SK-N-SH treated with all-trans-retinoic acid at 6 μM for 48 hours (cell line): ENCODE data around the gene ZNF770.
A peak's percentile ranks its signal among the peaks of the same experiment; 100 is the strongest.

Experiments used
- ATAC-seq: fragments of 200-7000 bp; cut with Tn5 transposase; 3 replicates; pipeline ENCODE4 v1.9.1; 2020; ENCODE audit warnings: mild to moderate bottlenecking, moderate library complexity
- ARNTL ChIP-seq: fragments of 450-650 bp; formaldehyde crosslinking; IDR thresholded peaks from 2 replicates; pipeline ENCODE4 v1.5.0; 2020; ENCODE audit warnings: low read depth, mild to moderate bottlenecking, moderate library complexity, borderline replicate concordance
- CSDC2 ChIP-seq: fragments of 250-450 bp; sonication (Bioruptor Pico); IDR thresholded peaks from 2 replicates; pipeline ENCODE4 v1.5.0; 2020; ENCODE audit warnings: mild to moderate bottlenecking, moderate library complexity
- ESRRG ChIP-seq: fragments of 250-450 bp; sonication (Bioruptor Pico); IDR thresholded peaks from 2 replicates; pipeline ENCODE4 v1.6.1; 2021; ENCODE audit warnings: mild to moderate bottlenecking
- ISL1 ChIP-seq: fragments of 250-450 bp; sonication (Bioruptor Pico); IDR thresholded peaks from 2 replicates; pipeline ENCODE4 v2.1.2; 2022; ENCODE audit warnings: mild to moderate bottlenecking, moderate library complexity
- OSR1 ChIP-seq: fragments of 250-450 bp; sonication (Bioruptor Pico); IDR thresholded peaks from 2 replicates; pipeline ENCODE4 v1.8.0; 2022; ENCODE audit warnings: moderate library complexity, mild to moderate bottlenecking, inconsistent platforms
- PPARA ChIP-seq: fragments of 250-450 bp; sonication (Bioruptor Pico); IDR thresholded peaks from 2 replicates; pipeline ENCODE4 v1.5.0; 2020; ENCODE audit warnings: mild to moderate bottlenecking, borderline replicate concordance
- RARB ChIP-seq: fragments of 250-450 bp; sonication (Bioruptor Pico); IDR thresholded peaks from 2 replicates; pipeline ENCODE4 v1.8.0; 2021; ENCODE audit warnings: mild to moderate bottlenecking, moderate library complexity
- SNAI2 ChIP-seq: fragments of 250-450 bp; sonication (Bioruptor Pico); IDR thresholded peaks from 2 replicates; pipeline ENCODE4 v1.5.0; 2020; ENCODE audit warnings: mild to moderate bottlenecking, moderate library complexity
- TCF4 ChIP-seq: fragments of 250-450 bp; sonication (Bioruptor Pico); IDR thresholded peaks from 2 replicates; pipeline ENCODE4 v1.8.0; 2021; ENCODE audit warnings: mild to moderate bottlenecking, moderate library complexity, borderline replicate concordance
- TOX ChIP-seq: fragments of 250-450 bp; sonication (Bioruptor Pico); IDR thresholded peaks from 2 replicates; pipeline ENCODE4 v1.8.0; 2021; ENCODE audit warnings: mild to moderate bottlenecking, moderate library complexity, borderline replicate concordance
- ZC3H10 ChIP-seq: fragments of 250-450 bp; sonication (Bioruptor Pico); IDR thresholded peaks from 2 replicates; pipeline ENCODE4 v1.5.1; 2021; ENCODE audit warnings: mild to moderate bottlenecking, moderate library complexity
- ZFP3 ChIP-seq: fragments of 250-450 bp; sonication (Bioruptor Pico); IDR thresholded peaks from 2 replicates; pipeline ENCODE4 v1.5.0; 2020; ENCODE audit warnings: mild to moderate bottlenecking, moderate library complexity
- ZNF70 ChIP-seq: fragments of 450-650 bp; formaldehyde crosslinking; IDR thresholded peaks from 2 replicates; pipeline ENCODE4 v1.5.0; 2020; ENCODE audit warnings: mild to moderate bottlenecking, moderate library complexity
- ZNF8 ChIP-seq: fragments of 450-650 bp; formaldehyde crosslinking; IDR thresholded peaks from 2 replicates; pipeline ENCODE4 v1.5.0; 2020; ENCODE audit warnings: mild to moderate bottlenecking, moderate library complexity
- TF ChIP-seq, protein P1 (sequence below): fragments of 250-450 bp; sonication (Bioruptor Pico); IDR thresholded peaks from 2 replicates; pipeline ENCODE4 v1.5.1; 2020; ENCODE audit warnings: low read depth, mild to moderate bottlenecking, moderate library complexity
- TF ChIP-seq, protein P2 (sequence below): fragments of 250-450 bp; sonication (Bioruptor Pico); IDR thresholded peaks from 2 replicates; pipeline ENCODE4 v1.8.0; 2021; ENCODE audit warnings: low read depth, mild to moderate bottlenecking, moderate library complexity, borderline replicate concordance
- TF ChIP-seq, protein P3 (sequence below): fragments of 250-450 bp; sonication (Bioruptor Pico); IDR thresholded peaks from 2 replicates; pipeline ENCODE4 v1.5.0; 2020; ENCODE audit warnings: mild to moderate bottlenecking, moderate library complexity
- TF ChIP-seq, protein P4 (sequence below): fragments of 250-450 bp; sonication (Bioruptor Pico); IDR thresholded peaks from 2 replicates; pipeline ENCODE4 v1.5.1; 2021; ENCODE audit warnings: mild to moderate bottlenecking, moderate library complexity

The ZNF770 gene, protein sequence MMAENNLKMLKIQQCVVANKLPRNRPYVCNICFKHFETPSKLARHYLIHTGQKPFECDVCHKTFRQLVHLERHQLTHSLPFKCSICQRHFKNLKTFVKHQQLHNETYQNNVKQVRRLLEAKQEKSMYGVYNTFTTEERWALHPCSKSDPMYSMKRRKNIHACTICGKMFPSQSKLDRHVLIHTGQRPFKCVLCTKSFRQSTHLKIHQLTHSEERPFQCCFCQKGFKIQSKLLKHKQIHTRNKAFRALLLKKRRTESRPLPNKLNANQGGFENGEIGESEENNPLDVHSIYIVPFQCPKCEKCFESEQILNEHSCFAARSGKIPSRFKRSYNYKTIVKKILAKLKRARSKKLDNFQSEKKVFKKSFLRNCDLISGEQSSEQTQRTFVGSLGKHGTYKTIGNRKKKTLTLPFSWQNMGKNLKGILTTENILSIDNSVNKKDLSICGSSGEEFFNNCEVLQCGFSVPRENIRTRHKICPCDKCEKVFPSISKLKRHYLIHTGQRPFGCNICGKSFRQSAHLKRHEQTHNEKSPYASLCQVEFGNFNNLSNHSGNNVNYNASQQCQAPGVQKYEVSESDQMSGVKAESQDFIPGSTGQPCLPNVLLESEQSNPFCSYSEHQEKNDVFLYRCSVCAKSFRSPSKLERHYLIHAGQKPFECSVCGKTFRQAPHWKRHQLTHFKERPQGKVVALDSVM

DNA sequence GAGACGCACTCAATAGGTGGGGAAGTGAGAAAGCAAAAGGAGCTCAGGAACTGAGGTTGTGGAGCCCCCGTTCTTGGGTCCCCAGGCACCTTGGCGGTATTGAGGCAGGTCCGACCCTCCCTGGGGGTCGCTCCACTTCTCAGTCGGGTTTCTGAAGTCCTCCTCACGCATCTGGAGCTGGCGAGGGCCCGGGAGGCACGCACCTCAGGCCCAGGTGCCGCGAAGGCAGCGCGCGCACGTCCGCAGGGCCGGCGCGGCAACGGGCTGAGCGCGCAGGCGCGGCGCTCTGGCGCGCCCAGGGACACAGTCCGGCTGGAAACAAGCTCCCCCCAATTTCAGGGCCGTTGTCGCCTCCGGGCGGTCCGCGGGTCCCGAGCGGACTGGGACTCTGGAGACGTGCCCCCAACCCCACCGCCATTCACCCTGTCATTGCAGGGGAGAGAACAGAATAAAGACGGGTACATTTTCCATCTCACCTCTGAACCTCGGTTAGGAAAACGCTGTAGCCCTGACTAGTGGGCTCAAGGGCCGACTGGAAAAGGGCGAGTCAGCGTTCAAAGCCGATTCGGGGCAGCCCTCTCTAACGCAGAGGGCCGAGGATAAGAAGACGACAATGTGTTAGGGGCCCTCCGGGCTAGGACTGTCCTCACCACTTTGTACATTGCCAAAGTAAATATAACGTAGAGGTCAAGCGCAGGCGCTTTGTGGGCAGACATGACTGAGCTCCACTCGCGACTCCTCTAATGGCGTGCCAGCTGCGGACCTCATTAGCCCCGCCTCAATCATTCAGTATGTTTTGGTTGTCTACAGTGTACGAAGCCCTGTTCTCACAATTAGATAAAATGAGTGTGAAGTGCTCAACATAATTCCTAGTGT, at the start of gene ZNF770:
Gene ZNF770 (minus strand): TSS at position 261 of the 876 bp plus-strand sequence. CDS start 4,853 bp downstream, outside the sequence.
- peak; percentile 92 for ATAC-seq
- TF ChIP-seq RARB (CRISPR knock-in tag) (no peak), ARNTL (CRISPR knock-in tag) (no peak), ZNF8 (CRISPR knock-in tag) (peak; percentile 45), OSR1 (no peak), CSDC2 (CRISPR knock-in tag) (peak; percentile 35; the same call in 1 of the 2 replicates), SNAI2 (CRISPR knock-in tag) (0 out of 2 replicates have a peak, but pooled peaks have one; percentile 24), ZNF70 (CRISPR knock-in tag) (no peak), TCF4 (CRISPR knock-in tag) (peak; percentile 13; the same call in 1 of the 2 replicates)
- TF ChIP-seq, protein P1, sequence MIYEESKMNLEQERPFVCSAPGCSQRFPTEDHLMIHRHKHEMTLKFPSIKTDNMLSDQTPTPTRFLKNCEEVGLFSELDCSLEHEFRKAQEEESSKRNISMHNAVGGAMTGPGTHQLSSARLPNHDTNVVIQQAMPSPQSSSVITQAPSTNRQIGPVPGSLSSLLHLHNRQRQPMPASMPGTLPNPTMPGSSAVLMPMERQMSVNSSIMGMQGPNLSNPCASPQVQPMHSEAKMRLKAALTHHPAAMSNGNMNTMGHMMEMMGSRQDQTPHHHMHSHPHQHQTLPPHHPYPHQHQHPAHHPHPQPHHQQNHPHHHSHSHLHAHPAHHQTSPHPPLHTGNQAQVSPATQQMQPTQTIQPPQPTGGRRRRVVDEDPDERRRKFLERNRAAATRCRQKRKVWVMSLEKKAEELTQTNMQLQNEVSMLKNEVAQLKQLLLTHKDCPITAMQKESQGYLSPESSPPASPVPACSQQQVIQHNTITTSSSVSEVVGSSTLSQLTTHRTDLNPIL: no peak

DNA sequence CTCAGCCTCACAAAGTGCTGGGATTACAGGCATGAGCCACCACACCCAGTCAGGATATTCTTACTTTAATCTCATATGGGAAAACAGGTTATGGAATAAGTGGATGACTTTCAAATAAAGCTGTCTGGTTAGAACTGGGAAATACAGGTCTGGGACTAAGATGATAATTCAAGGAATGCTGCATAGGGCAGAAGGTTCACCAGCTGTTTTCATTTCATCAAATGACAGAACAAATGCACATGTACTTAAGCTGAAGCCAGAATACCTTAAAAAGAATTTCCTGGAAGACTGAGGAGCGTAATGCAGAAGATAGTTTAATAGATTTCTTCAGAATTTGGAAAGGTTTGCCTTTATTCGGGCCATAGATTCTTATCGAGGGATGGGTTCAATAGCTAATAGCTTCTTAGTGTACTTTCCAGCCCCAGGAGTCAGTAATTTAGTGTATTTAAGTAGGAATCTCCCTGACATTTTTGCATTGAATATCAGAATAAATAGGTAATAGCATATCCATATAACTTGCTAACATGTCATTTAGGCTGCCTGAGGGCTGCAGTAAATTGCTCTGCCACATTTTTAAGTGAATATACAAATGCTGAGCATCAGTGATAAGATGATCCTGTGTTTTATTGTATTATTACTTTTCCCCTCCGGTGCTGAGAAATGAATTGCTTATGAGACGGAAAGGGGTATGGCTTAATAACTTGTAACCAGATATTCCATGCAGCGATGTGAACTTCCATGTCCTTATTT, 40.3 kb upstream of the ZNF770 start:
- no peak for ATAC-seq

DNA sequence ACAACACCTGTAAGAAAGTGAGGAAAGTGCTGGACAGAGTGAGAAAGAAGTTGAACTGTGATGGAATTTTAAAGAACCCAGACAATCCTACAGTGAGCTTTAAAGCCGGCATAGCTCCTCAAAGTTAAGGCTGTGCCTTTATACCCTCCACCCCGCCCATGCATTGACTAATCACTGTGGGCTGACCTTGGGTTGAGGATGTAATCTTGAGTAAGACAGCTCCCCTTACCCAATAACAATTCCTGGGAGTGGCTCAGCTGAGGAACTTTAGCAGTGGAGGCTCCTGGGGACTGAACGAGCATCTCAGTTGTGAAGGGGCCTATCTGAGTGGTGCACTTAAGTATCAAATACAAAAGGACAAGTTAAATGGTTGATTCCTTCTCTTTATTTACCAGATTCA, 35.7 kb upstream of the ZNF770 start:
- ATAC-seq: no peak
- TF ChIP-seq ZFP3 (no peak), TCF4 (CRISPR knock-in tag) (no peak), ZNF70 (CRISPR knock-in tag) (no peak), ESRRG (CRISPR knock-in tag) (no peak), ISL1 (CRISPR knock-in tag) (no peak), SNAI2 (CRISPR knock-in tag) (no peak), ZNF8 (CRISPR knock-in tag) (no peak), OSR1 (no peak), TOX (CRISPR knock-in tag) (no peak), PPARA (CRISPR knock-in tag) (no peak), CSDC2 (CRISPR knock-in tag) (no peak), ZC3H10 (CRISPR knock-in tag) (no peak)
- TF ChIP-seq, protein P2, sequence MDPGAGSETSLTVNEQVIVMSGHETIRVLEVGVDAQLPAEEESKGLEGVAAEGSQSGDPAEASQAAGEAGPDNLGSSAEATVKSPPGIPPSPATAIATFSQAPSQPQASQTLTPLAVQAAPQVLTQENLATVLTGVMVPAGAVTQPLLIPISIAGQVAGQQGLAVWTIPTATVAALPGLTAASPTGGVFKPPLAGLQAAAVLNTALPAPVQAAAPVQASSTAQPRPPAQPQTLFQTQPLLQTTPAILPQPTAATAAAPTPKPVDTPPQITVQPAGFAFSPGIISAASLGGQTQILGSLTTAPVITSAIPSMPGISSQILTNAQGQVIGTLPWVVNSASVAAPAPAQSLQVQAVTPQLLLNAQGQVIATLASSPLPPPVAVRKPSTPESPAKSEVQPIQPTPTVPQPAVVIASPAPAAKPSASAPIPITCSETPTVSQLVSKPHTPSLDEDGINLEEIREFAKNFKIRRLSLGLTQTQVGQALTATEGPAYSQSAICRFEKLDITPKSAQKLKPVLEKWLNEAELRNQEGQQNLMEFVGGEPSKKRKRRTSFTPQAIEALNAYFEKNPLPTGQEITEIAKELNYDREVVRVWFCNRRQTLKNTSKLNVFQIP (CRISPR knock-in tag): no peak
- TF ChIP-seq, protein P1: no peak
- TF ChIP-seq, protein P3, sequence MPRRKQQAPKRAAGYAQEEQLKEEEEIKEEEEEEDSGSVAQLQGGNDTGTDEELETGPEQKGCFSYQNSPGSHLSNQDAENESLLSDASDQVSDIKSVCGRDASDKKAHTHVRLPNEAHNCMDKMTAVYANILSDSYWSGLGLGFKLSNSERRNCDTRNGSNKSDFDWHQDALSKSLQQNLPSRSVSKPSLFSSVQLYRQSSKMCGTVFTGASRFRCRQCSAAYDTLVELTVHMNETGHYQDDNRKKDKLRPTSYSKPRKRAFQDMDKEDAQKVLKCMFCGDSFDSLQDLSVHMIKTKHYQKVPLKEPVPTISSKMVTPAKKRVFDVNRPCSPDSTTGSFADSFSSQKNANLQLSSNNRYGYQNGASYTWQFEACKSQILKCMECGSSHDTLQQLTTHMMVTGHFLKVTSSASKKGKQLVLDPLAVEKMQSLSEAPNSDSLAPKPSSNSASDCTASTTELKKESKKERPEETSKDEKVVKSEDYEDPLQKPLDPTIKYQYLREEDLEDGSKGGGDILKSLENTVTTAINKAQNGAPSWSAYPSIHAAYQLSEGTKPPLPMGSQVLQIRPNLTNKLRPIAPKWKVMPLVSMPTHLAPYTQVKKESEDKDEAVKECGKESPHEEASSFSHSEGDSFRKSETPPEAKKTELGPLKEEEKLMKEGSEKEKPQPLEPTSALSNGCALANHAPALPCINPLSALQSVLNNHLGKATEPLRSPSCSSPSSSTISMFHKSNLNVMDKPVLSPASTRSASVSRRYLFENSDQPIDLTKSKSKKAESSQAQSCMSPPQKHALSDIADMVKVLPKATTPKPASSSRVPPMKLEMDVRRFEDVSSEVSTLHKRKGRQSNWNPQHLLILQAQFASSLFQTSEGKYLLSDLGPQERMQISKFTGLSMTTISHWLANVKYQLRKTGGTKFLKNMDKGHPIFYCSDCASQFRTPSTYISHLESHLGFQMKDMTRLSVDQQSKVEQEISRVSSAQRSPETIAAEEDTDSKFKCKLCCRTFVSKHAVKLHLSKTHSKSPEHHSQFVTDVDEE (CRISPR knock-in tag): no peak

More for the DNA sequence above, 40.3 kb upstream of the ZNF770 start:
- TF ChIP-seq ZNF70 (CRISPR knock-in tag): no peak
- TF ChIP-seq, protein P3 (CRISPR knock-in tag): no peak
- TF ChIP-seq, protein P4, sequence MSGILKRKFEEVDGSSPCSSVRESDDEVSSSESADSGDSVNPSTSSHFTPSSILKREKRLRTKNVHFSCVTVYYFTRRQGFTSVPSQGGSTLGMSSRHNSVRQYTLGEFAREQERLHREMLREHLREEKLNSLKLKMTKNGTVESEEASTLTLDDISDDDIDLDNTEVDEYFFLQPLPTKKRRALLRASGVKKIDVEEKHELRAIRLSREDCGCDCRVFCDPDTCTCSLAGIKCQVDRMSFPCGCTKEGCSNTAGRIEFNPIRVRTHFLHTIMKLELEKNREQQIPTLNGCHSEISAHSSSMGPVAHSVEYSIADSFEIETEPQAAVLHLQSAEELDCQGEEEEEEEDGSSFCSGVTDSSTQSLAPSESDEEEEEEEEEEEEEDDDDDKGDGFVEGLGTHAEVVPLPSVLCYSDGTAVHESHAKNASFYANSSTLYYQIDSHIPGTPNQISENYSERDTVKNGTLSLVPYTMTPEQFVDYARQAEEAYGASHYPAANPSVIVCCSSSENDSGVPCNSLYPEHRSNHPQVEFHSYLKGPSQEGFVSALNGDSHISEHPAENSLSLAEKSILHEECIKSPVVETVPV (CRISPR knock-in tag): no peak
- TF ChIP-seq, all 23 proteins: peak for 0
